IPS-NIHi11 (cell line): ENCODE measurements around the gene CLRN2.

Source experiments
- DNase-seq: peaks from one replicate; pipeline ENCODE4 v3.0.0; 2012; ENCODE audit warnings: mixed read lengths, low spot score

The CLRN2 gene, protein sequence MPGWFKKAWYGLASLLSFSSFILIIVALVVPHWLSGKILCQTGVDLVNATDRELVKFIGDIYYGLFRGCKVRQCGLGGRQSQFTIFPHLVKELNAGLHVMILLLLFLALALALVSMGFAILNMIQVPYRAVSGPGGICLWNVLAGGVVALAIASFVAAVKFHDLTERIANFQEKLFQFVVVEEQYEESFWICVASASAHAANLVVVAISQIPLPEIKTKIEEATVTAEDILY

GRCh38 chr4:17514865-17515264 lies at the start of gene CLRN2:
Gene CLRN2 (plus strand): TSS chr4:17515165. CDS start chr4:17515267, 102 bp downstream.
- no peak for DNase-seq

DNA sequence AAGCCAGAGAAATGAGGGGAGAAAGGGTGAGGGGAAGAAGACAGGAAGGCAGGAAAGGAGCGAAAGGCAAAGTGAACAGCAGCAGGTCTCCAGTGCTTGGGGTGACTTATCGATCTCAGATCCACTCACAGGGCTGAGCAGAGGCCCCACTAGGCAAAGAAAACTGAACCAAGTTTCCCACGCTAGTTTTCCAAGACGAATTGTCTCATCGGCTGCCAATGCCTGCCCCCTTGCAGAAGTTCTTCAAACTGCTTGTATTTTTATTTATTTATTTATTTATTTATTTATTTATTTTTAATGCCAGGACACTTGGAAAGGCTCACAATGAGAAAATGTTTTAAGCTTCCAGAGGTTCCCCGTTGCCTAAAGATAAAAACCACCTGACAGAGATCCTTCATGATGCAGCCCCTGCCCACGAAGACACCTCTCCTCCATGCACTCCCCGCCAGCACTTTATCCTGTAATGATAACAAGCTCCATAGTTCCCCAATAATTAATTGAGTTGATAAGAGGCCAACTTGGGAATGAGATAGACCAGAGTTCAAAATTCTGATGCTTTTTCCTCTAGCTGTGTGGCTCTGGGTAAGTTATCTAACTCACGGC lies 46.2 kb upstream of the CLRN2 start:
- peak; percentile 54 for DNase-seq

DNA sequence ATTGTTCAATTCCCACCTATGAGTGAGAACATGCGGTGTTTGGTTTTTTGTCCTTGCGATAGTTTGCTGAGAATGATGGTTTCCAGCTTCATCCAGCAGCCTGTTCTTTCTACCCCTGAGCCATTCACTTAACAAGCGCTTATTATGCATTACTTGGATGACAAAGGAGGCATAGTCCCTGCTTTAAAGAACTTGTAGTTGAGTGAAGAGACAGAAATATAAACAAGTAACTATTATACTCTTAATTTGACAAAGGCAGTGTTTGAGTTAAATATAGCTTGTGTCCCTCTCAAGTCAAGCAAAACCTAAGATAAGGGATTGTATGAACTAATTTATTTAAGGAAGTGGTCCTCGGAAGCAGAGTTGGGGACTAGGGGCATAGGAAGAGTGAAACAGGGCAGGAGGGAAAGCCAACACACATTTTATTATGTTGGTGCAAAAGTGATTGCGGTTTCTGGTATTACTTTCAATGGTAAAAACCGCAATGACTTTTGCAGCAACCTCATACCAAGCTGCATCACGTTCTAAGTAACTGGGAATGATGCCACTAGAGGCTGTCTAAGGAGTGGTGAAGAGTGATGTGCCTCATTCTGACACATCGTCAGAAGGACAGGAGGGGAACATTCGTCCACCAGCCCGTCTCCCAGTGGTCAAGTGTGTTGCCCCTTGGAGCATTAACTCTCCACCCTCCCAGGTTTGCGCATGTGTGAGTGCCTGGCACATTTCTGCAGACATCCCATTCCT lies 44.9 kb upstream of the CLRN2 start:
- DNase-seq = no peak

- DNase-seq = no peak
Observed at GRCh38 chr4:17475481-17475880, 39.5 kb upstream of the CLRN2 start.

DNA sequence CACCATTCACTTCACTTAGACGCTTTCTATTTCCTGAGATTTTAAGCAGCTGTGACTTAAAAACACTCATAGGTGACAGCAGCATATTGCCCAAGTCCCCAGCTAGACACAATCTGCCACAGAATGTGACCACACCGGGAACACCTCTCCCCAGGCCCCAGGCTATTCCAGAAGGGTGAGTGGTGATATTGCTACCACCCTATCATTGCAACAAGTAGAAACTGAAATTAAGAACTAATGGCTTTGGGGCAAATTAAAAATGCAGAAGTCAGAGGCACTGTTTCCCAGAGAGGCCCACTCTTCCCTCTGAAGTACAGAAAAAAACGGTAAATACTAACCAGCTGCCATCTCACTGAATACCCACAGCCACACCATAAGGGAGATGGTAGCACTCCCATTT lies 38.1 kb upstream of the CLRN2 start:
- no peak for DNase-seq

GRCh38 chr4:17477774-17478472 lies 37.0 kb upstream of the CLRN2 start:
- DNase-seq = no peak

DNA sequence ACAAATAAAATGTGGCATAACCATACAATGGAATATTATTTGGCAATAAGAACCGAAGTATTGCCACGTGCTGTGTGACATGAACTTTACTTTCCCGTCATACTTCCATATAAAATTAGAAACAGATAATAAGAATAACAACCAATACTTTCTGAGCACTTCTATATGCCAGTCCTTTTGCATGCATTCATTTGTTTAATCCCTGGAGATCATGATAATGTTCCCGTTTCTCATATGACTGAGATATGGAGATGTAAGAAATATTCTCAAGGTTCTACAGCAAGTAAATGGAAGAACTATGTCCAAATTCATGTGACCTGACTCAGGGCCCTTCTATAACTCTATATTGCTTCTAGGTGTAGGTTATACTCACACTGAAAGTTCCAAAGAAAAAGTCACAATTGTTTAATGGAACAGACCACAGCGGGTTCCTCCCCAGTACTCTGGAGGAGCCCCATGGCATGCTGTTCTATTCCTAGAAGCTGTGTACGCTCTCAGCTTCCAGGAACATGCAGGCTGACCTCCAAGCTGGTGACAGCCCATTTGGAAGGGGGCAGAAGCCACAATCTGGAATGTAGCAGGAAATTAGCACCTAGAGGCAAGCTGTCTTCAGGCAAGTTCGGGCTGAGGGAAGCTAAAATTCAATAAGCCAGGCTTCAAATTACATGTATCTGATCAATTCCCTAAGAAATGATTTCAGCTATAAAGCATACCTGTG lies 34.6 kb upstream of the CLRN2 start:
- no peak for DNase-seq

DNA sequence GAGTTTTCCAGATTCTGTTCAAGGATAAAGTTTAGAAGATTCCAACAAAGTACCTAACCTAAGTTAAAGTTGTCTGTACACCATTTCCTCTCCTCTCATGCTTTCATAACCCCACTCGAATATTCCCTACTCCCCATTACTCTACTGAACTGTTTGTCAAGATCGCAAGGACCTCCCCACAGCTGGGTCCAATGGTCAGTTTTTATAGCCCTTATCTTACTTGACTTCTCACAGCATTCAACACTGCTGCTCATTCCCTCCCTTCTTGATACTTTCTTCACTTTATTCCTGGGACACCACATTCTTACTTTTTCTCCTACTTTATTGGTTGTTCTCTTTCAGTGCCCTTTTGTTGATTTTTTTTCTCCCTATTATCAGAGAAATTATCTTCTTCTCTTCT lies 34.0 kb upstream of the CLRN2 start:
- DNase-seq = no peak

DNA sequence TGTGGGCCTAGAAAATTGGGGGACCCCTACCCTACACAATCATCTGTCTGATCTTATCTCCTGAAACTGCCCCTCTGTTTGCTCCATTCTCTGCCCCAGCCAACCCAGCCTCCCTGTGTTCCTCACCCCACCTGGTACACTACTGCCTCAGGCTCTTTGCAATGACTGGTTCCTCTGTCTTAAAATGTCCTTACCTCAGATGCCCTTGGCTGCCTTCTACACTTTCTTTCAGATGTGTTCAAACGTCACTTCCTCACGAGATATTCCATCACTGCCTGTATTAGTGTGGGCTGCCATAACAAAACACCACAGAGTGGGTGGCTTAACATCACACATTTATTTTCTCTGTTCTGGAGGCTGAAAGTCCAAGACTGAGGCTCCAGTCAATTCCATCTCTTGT lies 32.2 kb upstream of the CLRN2 start:
- no peak for DNase-seq

DNA sequence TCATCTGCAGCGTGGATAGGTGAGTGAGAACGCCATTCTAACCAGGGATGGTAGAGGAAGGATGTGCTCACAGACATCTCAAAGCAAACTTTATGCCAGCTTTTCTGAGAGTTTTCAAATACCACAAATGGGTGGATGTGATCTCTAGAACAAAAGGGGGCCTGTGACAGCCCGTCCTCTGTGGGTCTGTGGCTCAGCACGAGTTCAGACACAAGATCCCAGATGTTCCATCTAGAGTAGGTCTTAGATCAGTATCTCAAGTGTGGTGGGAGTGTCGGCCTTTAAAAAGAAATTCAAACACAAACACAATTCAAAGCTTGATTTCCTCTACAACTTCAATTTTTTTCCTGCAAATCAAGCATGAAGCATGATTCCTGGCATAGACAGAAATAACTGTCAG lies 25.8 kb upstream of the CLRN2 start:
- no peak for DNase-seq

DNA sequence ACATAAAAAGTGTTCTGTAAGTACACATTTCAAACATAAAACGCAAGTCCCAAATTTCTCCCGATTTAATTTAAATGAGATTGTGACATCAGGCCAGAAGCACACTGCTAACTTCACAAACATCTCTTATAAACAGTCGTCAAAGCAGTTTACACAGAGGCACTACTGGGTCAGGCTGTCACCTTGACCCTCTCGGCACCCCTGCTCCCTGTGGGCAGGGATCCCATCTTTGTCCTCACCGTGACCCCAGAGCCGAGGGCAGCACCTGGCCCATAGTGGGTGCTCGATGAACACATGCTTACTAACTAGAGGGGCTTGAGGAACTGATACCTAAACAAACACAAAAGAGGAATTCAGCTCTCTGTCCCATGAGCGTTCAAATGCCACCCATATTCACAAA lies 25.2 kb upstream of the CLRN2 start:
- DNase-seq = no peak

- DNase-seq = no peak
Observed at GRCh38 chr4:17490575-17491059, 24.3 kb upstream of the CLRN2 start.

DNA sequence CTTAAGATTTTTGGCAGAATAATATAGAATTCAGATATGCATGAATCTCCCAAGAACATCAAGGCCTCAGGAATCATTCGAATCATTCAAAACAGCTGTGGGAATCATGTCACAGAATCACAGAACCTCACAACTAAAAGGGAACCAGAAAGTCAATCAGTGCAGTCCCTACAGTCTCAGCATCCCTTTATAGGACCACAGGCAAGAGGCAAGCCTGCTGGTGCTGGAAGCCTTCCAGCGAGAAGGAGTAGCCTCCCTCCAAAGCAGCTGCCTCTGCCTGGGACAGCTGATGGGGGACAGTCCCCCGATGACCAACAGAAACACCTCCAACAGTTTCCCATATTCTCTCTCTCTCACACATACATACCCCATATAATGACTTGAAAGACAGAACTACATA lies 23.8 kb upstream of the CLRN2 start:
- no peak for DNase-seq

DNA sequence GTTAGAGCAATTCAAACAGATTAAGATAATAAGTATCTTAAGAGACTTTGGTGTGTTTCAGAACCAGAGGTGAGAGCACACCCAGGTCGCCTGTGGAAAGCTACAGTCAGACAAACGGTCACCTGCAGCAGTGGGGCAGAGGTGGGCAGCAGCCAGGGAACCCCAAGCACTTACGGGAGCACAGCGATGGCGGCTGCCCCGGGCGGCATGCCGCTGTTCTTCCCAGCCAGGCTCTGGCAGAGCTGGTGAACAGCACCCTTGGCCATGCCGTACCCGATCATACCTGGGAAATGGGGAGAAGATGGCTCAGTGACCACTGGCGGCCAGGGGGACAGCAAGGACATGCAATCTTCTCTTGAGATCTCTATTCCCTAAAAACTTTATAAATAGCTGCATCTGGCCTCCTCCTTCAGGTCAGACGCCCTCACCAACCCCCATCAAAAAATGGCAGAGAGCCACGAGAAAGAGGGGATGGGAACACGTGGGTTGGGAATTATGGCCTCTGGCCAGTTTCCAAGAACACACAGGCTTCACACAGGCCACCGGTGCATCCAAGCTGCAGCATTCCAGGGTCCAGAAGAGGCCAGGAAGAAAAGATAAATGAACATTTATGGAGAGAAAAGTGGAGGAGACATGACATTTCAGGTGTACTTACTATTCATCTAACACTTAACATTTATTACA lies 22.8 kb upstream of the CLRN2 start:
- no peak for DNase-seq

- no peak for DNase-seq
Observed at GRCh38 chr4:17492876-17493275, 22.1 kb upstream of the CLRN2 start.

DNA sequence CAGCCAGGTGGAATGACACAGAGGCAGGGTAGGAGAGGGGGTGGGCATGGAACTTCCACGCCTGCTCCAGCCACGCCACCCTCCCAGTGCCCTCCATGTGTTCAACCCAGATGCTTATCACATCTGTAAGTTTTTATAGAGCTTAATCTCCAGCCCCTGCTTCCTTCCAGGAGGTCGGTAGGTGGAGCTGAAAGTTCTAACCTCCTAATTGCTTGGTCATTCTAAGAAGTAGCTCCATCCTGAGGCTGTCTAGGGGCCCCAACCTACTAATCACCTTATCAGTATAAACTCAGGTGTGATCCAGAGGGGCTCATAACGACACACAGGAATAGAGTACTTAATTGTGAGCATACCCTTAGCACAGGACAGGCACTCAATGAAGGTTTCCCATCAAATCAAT lies 21.3 kb upstream of the CLRN2 start:
- no peak for DNase-seq

DNA sequence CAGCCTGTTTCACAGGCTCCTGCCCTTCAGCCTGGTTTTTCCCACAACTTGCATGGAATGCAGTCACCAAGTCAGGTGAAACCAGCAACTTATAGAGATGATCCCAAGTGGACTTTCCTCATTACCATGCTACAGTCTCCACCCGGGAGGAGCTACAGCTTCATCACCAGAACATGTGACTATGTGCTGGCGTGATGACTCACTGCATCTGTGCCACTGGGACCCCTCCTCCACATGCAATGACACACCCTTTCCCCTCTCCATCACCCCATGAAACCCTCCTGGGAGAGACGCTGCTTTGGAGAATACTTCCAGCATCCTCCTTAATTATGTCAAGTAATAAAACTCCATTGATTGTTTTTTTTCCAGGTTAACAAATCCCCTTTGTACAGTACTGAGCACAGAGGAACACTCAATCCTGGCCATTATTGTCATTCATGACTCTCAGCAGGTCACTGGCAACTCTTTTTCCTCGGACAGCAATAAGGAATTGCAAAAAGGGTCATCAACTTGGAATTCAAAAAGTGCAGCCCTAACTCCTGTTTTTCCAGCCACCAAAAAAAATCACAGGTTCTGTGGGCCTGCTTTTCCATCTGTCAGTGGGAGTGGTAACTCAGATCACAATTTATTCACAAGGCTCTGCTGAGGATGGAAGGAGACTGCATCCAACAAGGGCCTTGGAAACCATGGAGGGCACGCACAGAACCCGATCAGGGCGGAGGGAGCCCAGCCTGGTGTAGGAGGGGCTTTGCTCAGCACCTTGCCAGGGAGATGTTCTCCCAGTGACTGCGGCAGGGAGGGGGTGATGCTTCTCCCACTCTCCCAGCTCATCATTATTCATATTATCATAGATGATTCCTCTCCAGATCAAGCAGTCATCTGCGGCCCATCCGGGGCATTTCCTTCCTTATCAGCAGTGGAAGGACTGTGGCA lies 20.4 kb upstream of the CLRN2 start:
- DNase-seq = no peak

DNA sequence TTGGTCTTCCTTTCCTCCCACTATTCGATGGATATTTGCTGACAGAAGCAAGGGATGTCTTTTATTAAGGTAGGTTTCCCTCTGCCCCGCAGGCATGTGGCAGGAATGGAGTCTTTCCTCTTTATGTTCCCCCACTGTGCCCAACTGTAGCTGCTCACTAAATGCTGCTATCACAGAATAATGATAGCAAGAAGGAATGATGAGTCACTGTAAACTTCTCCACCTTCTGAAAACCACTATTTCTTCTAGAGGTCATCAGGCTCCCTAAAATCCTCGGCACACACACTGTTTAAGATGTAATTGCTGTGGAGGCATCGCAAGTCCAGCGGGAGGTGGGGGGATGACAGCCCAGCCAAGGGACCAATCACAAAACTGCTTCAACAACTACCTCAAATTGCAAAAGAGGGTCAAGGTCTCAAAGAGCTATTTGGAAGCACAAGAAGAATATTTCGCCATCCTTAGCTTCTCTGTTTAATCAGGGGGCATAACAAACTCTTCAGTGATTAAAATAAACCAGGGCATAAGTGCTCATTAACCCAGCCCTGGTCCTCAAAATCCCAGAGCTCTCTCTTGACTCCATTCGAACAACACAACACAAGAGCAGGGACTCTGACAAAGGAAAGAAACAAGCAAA lies 17.0 kb upstream of the CLRN2 start:
- DNase-seq = no peak

- no peak for DNase-seq
Observed at GRCh38 chr4:17500574-17500973, 14.4 kb upstream of the CLRN2 start.

DNA sequence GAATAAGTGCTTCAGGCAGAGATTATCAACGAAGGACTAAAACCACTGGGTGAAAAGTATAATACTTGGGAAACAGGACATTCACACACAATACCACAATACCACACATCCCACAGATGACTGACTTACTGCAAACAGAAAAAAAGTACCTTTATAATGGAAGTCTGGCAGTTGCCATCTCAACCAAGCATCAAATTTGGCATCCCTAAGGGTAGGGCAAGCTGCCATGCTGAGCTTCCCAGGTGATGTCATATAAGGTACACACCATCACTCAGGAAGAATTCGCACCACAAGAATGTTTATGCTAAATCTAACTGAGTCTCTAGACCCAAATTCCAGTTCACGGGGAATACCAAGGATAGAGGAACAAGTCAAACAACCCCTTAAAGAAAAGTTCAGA lies 12.2 kb upstream of the CLRN2 start:
- DNase-seq = no peak
